HUDEP-2 (cell line): Measurements from ENCODE around the gene TRIP11.

ENCODE experiments used
- DNase-seq, 76 experiments: peaks; one replicate each; lab custom pipeline; 2025; ENCODE audit not compliant: unreplicated experiment in 76 of 76; lab: John Stamatoyannopoulos, UW

Gene TRIP11

DNA sequence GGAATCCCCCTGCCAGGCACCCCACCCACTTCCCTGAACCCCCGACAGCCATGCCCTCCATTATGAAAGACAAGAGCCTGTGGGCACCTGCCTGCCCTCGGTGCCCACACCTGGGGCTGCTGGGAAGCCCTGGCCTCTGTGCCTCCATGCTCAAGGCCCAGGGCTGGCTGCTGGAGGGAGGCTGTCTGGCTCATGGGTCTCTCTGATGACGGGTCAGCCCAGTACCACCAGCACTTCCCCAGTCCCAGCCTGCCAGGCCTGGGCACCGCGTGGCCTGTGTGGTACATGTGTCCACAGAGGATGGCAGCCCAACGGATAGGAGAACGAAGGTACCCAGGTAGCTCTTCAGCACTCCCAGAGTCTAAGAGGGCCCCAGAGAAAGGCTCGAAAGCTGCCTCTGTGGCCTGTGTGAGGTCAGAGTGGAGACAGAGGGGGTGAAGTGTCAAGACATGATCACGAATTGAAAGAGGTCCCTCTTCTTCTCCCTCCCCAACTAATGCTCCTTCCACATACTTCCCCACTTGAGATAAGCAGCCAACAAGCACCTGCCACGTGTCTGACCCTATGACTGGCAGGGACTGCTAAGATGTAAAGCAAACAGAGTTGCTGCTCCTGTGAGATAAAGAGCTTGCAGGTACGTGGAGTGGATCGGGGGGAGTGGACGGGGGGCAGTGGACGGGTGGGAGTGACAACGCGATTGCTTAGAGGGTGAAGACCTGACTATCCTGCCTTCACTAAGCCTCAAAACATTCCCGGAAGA is 113.5 kb downstream of the TRIP11 start:
- DNase-seq = no peak

DNA sequence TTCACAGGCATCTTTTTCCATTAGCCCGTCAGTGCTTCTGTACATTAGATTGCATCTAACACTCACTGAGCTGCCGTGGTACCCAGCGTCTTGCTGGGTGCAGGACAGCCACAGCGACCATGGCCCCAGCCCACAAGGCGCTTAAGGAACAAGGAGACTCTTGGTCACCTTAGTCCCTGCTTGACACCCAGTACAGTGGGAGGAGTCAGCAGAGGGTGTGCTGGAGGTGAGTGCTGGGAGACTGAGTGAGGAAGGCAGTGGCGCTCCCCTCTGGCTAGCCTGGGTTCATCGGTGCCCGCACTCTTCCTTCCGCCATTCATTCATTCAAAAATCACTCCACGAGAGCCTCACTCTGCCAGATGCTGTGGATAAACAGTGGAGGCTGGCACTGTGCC is 114.1 kb downstream of the TRIP11 start:
- DNase-seq = no peak

DNA sequence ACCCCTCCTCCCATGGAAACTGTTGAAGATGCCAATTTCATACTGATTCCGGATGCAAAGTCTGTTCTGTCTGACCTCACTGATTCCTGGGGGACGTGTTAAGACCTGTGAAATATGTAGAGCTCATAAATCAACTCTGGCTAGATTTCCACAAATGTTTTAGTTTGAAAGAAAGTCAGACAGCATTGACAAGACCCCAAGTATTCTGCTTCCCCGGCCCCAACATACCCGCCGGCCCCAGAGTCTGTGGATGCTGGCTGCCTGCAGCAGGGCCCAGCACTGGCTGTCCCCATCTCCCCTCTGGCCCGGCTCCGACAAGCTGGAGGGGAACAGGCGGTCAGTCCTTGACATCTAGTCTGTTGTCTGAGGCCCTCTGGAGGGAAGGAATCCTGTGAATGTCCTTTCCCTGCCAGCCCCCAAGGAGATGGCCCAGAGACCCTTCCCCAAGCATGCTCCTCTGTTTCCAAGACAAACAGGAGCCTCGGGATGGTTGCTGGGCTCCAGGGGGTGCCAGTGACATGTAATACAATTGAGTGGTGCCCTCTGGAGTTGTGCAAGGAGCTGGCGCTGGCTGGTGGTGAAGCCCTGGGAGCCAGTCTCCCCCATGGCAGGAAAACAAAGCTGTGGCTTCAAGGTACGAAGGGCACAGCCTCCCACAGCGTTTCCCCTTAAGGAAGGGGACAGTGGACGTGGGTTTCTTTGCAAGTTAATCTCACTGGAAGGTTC is 114.7 kb downstream of the TRIP11 start:
- DNase-seq = no peak

DNA sequence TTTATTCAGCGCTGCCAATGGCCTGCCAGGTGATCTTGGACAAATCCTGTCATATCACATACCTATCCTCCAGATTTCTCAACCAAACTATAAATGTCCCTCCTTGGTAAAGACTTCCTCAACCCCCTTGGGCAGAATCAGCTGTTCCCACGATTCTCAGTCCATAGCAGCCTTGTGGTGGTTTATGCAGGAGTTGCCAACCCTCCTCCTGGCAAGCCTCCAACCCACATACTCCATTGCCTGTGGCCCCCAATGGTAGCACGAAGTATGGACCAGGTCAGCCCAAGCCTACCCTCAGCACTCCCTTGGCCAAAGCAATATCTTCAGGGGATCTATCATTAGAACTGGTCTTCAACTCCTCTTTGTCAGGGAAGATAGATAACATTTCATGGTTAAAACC is 119.3 kb downstream of the TRIP11 start:
- DNase-seq = no peak

DNA sequence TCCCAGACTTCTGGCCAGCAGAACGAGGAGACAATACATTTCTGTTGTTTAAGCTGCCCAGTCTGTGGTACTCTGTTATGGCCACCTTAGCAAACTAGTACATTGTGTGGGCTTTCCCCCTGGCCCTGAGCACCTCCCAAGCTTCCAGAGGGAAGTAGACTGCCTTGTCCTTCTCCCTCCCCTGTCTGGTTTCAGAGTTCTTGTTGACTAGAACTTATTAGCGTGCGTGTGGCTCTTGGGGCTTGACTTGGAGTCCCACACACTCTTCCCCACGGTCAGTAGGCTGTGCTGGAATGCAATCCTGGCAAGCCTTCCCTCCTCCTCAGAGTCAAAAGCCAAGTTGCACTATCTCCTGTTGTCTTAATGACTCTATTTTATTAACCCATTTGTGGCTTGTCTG is 120.0 kb downstream of the TRIP11 start:
- no peak for DNase-seq

DNA sequence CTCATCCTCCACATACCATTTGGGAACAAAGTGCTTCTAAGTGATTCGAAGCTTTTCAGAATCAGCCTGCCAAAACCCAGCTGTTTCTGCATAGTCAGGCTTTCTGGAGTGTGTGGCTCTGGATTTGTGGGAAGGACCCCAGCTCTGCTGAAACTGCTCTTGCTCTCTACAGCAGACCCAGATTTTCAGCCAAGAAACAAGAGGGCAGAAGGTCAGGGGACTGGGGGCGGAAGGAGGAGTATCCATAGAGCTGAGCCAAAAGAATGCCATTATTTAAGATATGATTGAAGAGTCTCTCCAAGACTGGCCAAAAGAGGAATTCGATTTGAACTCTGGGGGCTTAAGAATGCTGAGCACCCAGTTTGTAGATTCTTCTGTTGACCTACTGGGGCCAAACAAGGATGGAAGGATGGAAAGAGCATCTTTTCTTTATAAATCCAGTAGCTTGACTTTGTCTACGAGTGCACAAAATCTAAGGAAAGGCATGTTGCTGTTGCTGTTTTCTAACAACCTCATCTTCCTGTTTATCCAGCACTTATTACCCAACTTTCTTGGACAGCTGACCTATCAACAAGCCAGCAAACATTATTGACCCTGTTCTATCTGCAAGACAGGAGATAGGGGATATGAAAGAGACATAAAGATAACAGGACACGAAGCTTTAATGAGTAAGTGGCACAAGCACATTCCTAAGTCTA is 121.5 kb downstream of the TRIP11 start:
- no peak for DNase-seq
